Muscle of arm (tissue), 12 donors: ENCODE data around the gene DNAI2. TPM values are rescaled to one million over a fixed set of nuclear protein-coding genes. Genes with fewer than 3 reads are reported as not detected.
A peak's percentile ranks its signal among the peaks of the same experiment; 100 is the strongest.
"Not testable (repeated sequence)": the region's sequence is repeated elsewhere in the genome, so short reads cannot be mapped to it uniquely, and the experiment has no call there.

Experiments
- DNase-seq: peaks from one replicate; pipeline ENCODE4 v3.0.0-alpha.2; 2013
- polyA plus RNA-seq, 12 donors: library from polyadenylated mRNA; unstranded; fragments of 120-200 nt; gene quantifications; one replicate each; pipeline ENCODE4 v1.2.1, GENCODE V29; 2013; ENCODE audit not compliant: insufficient read length in 12 of 12

DNAI2 gene
- polyA plus RNA-seq, 12 donors, result 0.08 to 0.32 (median 0.19) TPM; not detected in 9

DNA sequence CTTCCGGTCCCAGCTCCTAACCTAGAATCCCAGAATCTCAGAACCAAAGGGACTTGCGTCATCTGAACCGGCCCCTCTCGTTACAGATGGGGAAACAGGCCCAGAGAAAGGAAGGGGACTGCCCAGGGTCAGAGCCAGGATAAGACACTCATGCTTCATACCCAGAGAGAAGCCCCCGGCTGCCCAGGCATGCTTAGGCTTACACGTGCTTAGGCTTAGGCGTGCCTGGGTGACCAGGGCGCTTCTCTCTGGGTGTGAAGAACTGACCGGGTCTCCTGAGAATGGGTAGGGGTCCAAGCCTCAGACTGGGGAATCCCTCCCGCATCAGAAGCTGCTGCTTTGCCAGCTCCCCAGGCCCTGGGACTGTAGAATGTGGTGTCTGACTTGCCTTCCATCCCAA lies 29.9 kb upstream of the DNAI2 start:
- no peak for DNase-seq

DNA sequence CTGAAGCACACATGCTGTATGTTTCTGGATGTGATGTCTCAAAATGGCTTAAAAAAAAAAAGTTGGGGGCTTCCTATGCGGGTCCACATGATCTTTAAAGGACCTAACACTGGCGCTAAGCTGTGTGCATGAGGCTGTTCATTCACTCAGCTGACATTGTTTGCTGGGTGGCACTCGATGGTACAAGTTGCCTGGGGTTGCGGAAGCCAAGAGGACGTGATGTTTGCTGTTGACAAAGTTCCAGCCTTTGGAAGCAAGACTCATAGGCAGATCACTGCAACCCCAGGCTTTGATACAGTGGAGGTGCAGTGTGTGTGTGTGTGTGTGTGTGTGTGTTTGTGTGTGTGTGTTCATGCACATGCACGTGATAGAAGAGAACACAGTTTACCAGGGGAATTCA lies 29.5 kb upstream of the DNAI2 start:
- no peak for DNase-seq

DNA sequence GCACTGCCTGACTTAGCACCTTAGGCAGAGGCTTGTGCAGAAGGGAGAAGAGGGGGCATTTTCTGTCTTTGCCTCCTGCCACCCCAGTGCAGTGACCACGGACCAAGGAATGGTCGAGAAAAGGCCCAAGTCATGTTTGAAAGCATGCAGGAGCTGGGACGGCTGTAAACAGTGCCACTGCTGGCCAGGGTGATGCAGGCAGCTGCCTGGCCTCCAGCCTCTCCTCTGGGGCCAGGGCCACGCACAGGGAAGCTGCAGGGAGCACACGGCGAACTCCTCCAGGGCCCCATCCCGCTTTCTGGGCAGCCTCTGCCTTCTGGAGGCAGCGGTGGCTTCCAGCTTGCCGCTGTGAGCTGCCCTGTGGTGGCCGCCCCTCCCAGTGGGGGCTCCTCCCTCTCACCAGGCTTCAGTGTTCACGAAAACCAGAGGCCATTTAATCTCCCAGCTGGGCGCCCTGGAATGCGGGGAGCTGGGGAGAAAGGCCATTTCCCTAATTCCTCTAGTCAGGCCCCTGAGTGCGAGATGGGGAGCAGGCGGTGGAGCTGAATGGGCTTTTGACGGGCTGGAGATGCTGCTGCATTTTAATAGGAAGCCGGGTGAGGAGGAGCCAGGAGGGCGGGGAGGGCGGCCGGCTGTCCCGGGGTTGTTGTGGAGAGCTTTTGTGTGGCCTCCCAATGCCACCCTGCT lies 28.7 kb upstream of the DNAI2 start:
- DNase-seq, result no peak

DNA sequence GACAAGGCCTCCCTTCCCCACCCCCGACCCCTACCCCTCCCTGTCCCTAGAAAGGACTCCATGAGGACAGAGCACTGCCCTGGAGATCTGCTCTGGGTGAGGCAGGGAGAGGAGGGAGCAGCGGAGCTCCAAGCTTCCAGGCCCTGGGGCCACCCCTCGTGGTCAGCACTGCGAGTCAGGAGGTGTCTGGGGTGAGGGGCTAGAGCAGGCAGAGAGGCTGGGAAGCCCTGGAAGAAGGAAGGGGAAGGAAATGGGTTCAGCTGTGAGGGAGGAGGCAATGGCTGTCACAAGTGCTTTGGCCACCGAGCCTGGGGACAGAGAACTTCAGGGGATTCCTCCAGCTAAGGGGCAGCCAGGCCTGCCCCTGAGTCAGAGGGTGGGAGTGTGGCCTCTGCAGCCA lies 28.2 kb upstream of the DNAI2 start:
- DNase-seq, result no peak

DNA sequence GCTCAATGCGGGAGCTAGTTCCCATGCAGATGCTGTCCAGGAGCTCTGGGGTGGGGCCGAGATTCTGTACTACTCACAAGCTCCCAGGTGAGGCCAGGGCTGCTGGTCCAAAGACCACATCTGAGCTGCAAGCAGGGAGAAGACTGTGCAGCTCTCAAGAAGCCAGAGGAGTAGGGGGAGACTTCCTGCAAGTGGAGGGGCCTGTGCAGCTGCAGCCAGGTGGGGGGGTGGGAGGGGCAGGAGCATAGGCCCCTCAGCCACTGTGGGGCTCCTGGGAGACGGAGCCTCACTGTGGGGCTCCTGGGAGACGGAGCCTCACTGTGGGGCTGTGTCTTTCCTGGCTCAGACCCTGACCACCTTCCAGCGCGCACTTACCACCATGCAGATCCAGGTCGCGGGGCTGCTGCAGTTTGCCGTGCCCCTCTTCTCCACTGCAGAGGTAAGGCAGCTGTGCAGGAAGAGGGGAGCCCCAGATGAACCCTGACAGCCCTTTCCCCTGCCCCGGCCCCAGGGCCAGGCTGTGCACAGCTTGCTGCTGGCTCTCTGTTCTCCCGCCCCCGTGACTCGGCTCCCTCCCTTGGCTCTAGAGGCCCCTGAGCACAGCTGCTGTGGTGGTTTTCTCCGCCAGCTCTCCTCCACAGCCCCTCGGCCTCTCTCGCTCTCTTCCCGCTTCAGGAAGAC lies 24.3 kb upstream of the DNAI2 start:
- peak; percentile 87 for DNase-seq

DNA sequence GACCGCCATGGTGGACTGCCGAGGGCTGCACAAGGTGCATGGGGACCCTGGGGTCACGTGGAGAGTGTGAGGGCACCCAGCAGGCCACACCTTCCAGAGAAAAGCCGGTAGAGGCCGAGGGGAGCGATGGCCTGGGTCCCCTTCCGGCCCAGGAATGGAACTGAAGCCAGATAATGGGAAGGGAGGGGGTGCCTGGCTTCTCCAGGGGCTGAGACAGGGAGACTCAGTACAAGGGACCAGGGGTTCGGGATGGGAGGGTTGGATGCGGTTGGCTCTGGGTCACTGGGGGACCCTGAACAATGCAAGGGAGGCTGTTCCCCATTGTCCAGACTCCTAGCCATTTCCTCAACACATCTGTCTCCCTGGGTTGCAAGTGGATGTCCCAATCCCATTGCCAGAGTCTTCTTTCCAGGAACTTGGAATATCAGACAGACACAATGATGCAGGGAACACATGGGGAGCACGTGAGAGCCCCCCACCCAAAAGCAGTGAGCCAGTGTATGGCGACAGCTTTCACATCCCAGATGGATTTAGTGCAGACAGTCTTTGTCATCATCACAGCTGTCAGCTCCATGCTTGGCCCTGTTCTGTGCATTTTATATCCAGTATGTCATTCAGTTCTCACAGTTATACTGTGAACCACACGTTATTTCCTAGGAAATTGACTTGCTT lies 23.6 kb upstream of the DNAI2 start:
- DNase-seq, result peak; percentile 87

DNA sequence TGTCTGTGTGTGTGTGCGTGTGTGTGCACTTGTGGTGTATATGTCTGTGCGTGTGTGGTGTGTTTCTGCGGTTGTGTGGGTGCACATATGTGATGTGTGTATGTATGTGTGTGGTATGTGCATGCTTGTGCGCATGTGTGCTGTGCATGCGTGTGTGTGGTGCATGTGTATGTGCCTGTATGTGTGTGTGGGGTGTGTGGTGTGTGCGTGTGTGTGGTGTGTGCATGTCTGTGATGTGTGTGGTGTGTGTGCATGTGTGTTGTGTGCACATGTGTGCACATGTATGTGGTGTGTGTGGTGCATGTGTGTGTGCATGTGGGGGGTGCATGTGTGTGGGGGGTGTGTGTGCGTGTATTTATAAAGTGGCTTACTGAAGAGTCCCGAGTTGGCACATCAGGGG lies 23.0 kb upstream of the DNAI2 start:
- DNase-seq, result no peak

DNA sequence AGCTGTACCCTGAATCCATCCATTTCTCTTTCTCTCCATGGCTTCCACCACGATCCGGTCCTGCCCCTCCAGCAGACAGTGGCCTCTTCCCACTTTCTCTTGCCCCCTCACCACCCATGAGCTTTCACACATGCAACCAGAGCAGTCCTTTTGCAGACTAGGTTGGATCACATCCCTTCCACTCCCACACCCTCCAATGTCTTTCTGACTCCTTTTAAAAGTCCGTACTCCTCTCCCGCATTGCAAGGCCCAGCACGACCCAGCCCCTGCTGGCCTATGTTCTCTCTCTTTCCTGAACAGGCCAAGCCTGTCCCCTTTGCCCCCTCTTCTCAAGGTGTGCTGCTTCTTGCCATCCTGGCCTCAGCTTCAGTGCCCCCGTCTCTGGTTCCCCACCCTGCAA lies 22.5 kb upstream of the DNAI2 start:
- DNase-seq, result no peak

DNA sequence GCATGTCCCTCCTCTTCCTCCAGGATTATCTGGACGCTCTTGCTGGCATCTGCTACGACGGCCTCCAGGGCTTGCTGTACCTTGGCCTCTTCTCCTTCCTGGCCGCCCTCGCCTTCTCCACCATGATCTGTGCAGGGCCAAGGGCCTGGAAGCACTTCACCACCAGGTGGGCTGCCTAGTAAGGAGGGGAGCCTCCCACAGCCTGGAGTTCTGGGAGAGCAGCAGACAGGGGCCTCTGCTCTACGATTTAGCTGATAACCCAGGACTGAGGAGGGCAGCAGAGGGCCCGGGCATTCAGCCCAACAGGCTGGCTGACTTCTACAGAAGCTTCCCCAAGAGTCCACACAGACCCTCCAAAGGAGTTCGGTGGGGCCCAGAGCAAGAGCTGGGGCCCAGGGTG lies 21.8 kb upstream of the DNAI2 start:
- no peak for DNase-seq

DNA sequence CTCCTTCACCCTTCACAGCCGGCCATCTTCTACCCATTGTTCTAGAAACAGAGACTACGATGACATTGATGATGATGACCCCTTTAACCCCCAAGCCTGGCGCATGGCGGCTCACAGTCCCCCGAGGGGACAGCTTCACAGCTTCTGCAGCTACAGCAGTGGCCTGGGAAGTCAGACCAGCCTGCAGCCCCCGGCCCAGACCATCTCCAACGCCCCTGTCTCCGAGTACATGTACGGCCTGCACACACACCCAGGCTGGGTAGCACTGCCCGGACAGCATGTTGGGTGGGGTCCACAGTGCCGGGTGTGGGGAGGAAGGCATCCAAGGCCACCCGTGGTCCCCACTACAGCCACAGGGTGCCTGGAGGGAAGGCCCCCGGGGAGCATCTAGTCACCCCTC lies 21.0 kb upstream of the DNAI2 start:
- DNase-seq, result no peak

DNA sequence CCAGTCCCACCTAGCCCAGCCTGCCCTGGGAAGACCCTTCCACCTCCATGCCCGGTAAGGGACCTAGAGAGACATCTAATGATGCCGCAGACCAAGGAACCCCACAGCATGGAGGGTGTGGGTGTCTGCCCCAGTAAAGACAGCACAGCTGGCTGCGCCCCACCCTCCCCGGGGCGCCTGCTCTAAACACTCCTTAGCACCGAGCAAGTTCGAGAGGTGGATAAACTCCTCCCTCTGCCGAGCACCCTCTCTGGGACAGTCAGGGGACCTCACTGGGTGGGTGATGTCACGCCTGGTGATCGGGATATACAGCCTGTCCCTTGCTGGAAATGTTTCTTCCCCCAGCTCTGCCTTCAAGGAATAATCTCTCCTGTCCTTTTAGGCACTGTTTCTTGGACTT lies 16.7 kb upstream of the DNAI2 start:
- DNase-seq, result no peak

DNA sequence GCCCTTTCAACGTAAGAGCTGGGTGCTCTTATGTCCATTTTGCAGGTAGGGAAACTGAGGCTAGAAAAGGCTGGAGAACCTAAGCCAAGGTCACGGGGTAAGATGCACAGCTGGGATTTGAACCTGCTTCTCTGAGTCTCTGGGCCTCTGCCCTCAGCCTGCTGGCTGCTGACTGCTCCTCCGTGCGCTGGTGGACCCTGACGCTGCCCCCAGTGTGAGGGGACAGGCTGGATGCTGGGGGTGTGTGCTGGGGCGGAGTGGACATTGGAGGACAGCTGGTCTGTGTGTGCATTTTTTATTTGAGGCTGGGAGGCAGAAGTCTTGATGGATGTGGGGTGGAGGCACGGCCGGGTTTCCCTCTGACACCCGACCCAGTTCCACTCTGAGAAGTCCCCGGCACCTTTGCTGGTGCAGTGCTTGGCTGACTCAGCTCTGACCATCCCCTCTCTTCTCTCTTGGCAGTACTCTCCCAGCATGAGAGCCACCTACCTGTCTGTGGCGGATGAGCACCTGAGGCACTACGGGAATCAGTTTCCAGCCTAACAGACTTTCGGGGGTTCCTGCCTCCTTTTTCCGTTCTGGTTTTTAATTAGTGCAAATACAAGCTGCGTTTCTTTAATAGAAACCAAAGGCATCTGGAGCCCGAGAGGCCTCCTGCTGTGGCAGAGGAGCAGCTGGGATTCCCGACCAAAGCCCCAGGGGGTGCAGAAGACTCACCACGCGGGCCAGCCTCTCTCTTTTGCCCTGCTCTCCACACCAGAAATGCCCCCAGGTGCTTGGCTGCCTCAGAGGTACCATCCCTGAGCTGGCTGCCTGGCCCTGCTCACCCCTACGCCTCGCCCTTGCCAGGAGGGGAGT lies 14.1 kb upstream of the DNAI2 start:
- DNase-seq, result no peak

DNA sequence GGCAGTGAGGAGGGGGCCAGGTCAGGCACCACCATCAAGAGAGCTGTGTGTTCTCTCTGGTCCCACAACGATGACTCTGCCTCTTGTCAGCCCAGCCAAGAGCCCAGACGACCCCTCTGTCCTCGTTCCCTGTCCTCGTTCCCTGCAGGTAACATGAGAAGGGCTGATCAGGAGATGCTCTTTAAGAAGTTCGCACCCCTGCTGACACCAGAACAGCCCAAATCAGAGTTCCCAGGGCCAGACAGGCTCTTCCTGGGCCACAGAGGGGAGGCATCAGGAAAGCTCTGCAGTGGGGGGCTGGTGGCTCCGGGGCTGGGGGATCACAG lies 13.5 kb upstream of the DNAI2 start:
- DNase-seq, result no peak

DNA sequence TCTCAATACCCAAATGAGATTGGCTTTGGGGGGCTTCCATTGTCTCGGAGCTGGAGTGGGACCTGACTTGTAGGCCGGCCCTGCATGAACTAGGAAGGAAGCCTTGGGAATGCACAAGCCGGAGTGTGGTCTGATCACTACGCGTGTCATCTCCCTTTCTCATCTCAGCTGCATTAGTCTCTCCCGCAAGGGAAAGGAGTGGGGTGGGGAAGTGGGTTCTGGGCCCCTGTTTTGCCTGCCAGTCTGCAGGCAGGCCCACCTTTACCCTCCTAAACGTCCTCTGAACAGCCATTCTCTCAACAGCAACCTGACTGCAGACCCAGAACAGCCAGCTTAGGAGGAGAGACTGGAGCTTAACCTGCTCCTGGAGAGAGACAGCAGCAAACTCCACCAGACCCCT lies 11.4 kb upstream of the DNAI2 start:
- DNase-seq, result no peak

DNA sequence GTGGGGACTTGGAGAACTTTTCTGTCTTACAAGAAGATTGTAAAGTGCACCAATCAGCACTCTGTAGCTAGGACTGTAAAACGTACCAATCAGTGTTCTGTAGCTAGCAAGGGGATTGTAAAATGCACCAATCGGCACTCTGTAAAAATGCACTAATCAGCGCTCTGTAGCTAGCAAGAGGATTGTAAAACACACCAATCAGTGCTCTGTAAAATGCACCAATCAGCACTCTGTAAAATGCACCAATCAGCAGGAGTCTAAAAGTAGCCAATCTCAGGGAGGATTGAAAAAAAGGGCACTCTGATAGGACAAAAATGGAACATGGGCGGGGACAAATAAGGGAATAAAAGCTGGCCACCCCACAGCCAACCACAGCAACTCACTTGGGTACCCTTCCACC lies 7.0 kb upstream of the DNAI2 start:
- DNase-seq, result not testable (repeated sequence)

DNA sequence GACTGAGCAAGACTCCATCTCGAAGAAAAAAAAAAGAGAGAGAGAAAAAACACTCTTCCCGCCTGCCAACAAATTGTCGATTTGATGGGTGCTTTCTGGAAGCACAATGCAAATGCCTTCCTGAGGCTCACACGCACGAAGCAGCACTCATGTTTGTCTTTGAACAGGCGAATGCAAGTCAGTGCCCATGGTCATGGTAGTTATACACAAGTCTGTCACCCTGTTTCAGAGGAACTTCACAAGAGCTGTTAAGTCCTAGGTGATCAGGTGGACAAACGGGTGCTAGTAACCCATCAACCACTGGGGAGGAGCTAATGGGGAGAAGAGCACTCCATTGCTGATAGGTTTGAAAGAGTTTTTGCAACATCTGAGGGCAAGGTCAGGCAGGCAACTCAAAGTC lies 6.5 kb upstream of the DNAI2 start:
- DNase-seq, result no peak

DNA sequence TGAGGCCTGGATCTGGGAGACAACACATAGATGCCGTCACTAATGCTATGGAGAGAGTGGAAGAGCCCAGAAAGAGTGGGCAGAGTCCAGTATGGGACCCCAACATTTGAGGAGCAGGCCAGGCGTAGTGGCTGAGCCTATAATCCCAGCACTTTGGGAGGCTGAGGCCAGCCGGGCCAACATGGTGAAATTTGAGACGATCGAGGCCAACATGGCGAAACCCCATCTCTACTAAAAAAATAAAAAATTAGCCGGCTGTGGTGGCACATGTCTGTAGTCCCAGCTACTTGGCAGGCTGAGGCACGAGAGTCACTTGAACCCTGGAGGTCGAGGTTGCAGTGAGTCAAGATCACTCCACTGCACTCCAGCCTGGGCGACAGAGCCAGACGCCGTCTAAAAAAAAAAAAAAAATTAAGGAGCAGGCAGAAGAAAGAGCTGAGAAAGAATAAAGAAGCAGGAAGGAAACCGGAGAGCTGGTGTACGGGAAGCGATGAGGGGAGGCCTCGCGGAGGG lies 6.0 kb upstream of the DNAI2 start:
- DNase-seq, result no peak

DNA sequence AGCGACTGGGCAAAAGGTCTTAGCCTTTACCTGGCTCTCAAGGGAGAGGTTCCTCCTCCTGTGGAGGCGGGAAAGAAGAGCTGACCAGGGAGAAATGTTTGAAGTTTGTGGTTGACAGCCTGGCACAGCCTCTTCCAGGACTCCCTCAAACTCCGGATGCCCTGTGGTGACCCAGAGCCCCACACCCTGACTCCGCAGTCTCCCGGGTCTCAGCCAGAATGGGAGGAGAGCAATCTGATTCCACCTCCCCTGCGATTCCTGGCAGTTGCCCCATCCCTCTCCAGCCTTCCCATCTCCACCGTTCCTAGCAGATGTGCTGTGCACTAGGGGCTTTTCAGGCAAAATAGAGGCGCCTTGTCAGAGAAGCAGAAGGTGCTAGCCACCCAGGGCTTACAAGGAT lies 5.5 kb upstream of the DNAI2 start:
- no peak for DNase-seq

DNA sequence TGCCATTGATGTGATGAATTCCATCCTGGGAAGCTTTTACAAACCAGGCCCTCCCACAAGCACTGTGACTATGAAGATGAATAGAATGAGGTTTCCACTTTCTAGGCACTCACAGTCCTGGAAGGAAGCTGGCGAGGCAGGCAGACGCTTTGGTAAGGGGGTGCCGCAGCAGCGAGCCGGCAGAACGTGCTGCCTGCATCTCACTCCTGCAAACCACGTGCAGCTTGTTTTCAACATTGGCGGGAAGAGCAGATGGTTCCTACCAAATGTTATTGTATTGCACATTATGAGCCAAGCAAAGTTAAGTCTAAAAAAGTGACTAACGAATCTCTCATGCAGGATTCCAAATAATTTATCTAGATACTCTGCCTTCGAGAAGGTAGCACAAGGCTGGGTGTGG lies 3.7 kb upstream of the DNAI2 start:
- no peak for DNase-seq

DNA sequence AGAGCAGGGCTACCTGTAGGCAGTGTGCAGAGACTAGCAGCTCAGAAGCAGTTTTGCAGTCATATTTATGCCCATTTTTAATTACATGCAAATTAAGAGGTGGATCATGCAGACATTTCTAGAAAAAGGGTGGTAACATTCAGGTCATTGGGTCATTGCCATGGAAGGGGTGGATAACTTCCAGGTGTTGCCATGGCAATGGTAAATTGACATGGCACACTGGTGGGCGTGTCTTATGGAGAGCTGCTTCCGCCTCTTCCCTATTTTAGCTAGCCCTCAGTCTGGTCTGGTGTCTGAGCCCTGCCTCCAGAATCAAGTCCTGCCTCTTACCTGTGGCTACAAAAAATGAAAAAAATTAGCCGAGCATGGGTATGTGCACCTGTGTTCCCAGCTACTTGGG lies 2.8 kb upstream of the DNAI2 start:
- no peak for DNase-seq

DNA sequence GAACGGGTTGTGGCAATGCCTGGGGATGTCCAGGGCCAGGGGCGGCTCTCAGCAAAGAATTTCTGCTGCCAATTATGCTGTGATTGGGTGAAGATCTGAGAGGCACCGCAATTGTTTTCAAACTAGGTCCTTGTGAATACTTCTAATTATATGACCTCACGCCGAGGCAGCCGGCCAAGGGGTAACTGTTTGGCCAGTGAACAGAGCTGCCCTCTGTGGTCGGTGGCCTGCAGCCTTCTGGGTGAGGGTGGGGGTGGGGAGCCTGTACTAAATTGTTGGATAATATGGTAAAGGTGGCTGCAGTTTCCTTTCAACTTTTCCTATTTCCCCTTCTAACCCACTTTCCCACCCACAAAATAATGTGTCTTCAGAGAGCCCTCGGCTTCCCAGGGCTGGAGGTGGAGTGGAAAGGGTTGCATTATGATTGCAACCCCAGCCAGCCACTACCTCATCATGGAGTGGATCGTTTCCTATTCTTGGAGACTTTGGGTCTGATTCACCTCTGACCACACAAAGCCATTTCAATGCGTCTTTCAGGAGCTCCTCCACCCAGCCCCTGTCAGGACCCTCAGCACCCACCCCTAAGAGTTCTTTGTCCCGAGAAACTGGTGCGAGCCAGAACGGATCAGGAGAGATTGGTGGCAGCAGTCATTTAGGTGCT lies 2.0 kb upstream of the DNAI2 start:
- DNase-seq, result peak; percentile 71

DNA sequence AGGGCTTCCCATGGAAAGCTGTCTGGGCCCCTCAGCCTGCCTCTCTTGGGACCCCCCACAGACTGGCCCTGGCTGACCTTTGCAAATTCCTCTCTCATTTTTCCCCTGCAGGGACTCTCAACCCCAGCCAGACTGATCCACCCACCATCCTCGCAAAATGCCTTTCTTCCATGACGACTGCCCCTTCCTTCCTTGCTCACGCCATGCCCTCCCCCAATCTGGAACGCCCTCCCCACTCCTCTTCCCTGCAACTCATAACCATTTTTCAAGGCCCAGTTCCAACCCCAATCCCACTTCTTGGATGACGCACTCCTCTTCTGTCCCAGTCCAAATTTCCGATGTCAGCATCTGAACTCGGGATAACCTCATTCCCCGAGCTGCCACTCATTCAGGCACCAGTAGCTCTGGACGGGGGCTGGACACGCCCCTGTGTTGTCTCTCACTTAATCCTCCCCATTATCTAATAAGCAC lies 1.3 kb upstream of the DNAI2 start:
- DNase-seq, result peak; percentile 90
